ENCODE measurements around the gene FOXP1.

DNA sequence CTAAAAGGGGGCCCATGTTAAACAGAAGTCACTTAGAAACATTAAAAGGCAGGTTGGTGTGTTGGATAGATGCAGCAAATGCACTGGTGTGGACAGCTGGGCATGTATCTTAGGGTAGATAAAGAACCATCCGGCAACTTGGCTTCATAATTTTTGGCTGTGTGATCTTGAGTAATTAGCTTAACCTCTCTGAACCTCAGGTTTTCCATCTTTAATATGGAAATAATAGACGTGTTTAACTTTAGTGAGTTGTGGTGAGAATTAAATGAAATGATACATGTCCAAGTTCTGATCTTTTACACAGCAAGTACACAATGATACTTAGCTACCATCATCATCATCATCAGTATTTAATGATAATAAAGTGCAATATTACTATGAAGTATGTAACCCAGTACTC, 330.4 kb downstream of the FOXP1 start:
- TF ChIP-seq, protein P1, sequence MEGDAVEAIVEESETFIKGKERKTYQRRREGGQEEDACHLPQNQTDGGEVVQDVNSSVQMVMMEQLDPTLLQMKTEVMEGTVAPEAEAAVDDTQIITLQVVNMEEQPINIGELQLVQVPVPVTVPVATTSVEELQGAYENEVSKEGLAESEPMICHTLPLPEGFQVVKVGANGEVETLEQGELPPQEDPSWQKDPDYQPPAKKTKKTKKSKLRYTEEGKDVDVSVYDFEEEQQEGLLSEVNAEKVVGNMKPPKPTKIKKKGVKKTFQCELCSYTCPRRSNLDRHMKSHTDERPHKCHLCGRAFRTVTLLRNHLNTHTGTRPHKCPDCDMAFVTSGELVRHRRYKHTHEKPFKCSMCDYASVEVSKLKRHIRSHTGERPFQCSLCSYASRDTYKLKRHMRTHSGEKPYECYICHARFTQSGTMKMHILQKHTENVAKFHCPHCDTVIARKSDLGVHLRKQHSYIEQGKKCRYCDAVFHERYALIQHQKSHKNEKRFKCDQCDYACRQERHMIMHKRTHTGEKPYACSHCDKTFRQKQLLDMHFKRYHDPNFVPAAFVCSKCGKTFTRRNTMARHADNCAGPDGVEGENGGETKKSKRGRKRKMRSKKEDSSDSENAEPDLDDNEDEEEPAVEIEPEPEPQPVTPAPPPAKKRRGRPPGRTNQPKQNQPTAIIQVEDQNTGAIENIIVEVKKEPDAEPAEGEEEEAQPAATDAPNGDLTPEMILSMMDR (IDR thresholded peaks at IDR 0.05): no peak
- TF ChIP-seq POLR2A (IDR thresholded peaks at IDR 0.05): no peak

Measured in uterus (tissue), 2 donors.